ENCODE measurements around the gene NPLOC4. TPM values are rescaled to one million over a fixed set of nuclear protein-coding genes. Genes with fewer than 3 reads are reported as not detected.

The NPLOC4 gene
- total and polyA plus RNA-seq, 11 donors: 28.2 to 133 (median 99.2) TPM

- Histone ChIP-seq H3K4me1 (peaks cover 8 to 62% (median 46%) of the 10 kb centered on the region in 12 donors), H3K36me3 (no peaks in the 10 kb centered on the region), H3K4me3 (peak overlapping the region; percentile 29 to 64 (median 52)), H3K27ac (peak overlapping the region in 6 of 12 donors; percentile 35 to 100 (median 78)), H3K27me3 (peaks cover 0 to 15% (median 6%) of the 10 kb centered on the region in 9 donors), H3K9me3 (no peaks in the 10 kb centered on the region)
- peak in 9 of 12 donors; percentile 27 to 48 (median 36) for TF ChIP-seq CTCF (IDR thresholded peaks at IDR 0.05)
- TF ChIP-seq POLR2A (IDR thresholded peaks at IDR 0.05): no peak
- ATAC-seq: peak in 2 of 4 donors; percentile 2 to 3
- intact Hi-C loops (cut with DNase I): loop anchor here in 6 of 10 donors (5.0 to 10.0 kb wide), 5 partner anchors 33 to 345 kb away; partner anchors contain the start of genes FAAP100 (in 4 of the 6), BAHCC1 (in 1 of the 6) and P4HB (in 1 of the 6)
- DNase-seq: peak in 3 of 5 donors; percentile 30 to 75 (median 54)
- WGBS, 4 donors: 5 to 15% (median 11%) methylated on average over 33 to 61 of the region's 61 CpGs
Measured at GRCh38 chr17:81519284-81520020, 117.5 kb downstream of the NPLOC4 start.

- TF ChIP-seq CTCF (IDR thresholded peaks at IDR 0.05) (no peak), POLR2A (IDR thresholded peaks at IDR 0.05) (no peak)
- H3K27me3 ChIP-seq: peaks cover 0 to 9% (median 5%) of the 10 kb centered on the region in 9 donors
- intact Hi-C loops (cut with DNase I): loop anchor here in 6 of 10 donors (5.0 to 10.0 kb wide), 4 partner anchors 33 to 346 kb away; partner anchors contain the start of genes FAAP100 (in 4 of the 6), BAHCC1 (in 1 of the 6) and P4HB (in 1 of the 6)
- no peaks in the 10 kb centered on the region for H3K9me3 ChIP-seq
- ATAC-seq: peak; percentile 7 to 27 (median 17)
- peak overlapping the region in 10 of 12 donors; percentile 22 to 100 (median 43) for H3K27ac ChIP-seq
- H3K36me3 ChIP-seq: no peaks in the 10 kb centered on the region
- DNase-seq: peak in 4 of 5 donors; percentile 54 to 84 (median 61)
- H3K4me3 ChIP-seq: peak overlapping the region; percentile 29 to 64 (median 52)
- H3K4me1 ChIP-seq: peaks cover 8 to 66% (median 50%) of the 10 kb centered on the region in 12 donors
- WGBS, 4 donors: 0 to 2% (median 1%) methylated on average over 31 to 47 of the region's 47 CpGs; no CpG with 5 or more reads in 1 of the 4 donors
Measured at GRCh38 chr17:81518785-81519283, 118.1 kb downstream of the NPLOC4 start.

DNA sequence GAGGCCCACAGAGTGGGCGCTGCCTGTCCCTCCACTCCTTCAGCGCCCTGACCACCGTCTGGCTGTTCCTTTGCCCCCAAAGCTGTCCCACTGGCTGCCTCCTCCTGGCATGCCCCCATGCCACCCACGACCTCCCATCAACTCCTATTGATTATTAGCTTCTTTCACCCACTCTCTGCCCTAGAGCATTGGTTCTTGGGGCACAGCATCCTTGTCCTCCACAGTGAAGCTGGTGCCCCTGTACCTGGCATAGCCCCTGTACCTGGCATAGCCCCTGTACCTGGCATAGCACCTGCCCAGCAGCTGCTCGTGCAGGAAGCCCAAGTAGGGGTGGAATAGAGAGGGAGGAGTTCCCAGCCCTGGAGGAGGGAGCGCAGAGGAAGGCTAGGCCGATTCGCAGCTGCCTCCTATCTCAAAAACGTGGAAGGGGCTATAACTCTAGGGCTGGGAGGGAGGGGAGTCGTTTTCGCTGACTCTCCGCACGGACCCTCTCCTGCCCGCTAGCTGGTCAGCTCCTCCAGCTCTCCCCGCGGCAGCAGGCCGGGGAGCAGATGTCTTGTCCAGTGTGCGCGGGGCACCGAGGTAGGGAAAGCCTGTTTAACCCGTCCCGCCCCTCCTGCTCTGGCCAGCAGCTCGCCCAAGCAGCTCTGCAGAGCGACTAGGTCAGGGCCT is 118.7 kb downstream of the NPLOC4 start:
- 22 to 32% (median 30%) methylated on average over 17 to 24 of the region's 24 CpGs for WGBS, 4 donors
- no peak for ATAC-seq
- TF ChIP-seq CTCF (IDR thresholded peaks at IDR 0.05) (no peak), POLR2A (IDR thresholded peaks at IDR 0.05) (no peak)
- intact Hi-C loops (cut with DNase I): loop anchor here in 6 of 10 donors (5.0 to 10.0 kb wide), 4 partner anchors 34 to 347 kb away; partner anchors contain the start of genes FAAP100 (in 4 of the 6), BAHCC1 (in 1 of the 6) and P4HB (in 1 of the 6)
- no peaks in the 10 kb centered on the region for H3K36me3 ChIP-seq
- peak in 2 of 5 donors; percentile 20 to 29 for DNase-seq
- peak overlapping the region in 11 of 12 donors; percentile 29 to 64 (median 55) for H3K4me3 ChIP-seq
- peaks cover 0 to 4% (median 2%) of the 10 kb centered on the region in 9 donors for H3K27me3 ChIP-seq
- H3K9me3 ChIP-seq: no peaks in the 10 kb centered on the region
- peak overlapping the region in 10 of 12 donors; percentile 33 to 100 (median 43) for H3K27ac ChIP-seq
- H3K4me1 ChIP-seq: peaks cover 8 to 66% (median 47%) of the 10 kb centered on the region in 12 donors

Measured in heart left ventricle (tissue), 16 donors.